Measurements from ENCODE around the gene TSHR. TPM values are rescaled to one million over a fixed set of nuclear protein-coding genes. Genes with fewer than 3 reads are reported as not detected.

TSHR gene
- total and polyA plus RNA-seq, 2 of the 4 experiments (the other 2 are of a cell fraction) = not detected

- H2BK5ac ChIP-seq (ENCODE audit: low read depth, low read length, poor library complexity, severe bottlenecking) = no peak overlapping the region
- H2AK9ac ChIP-seq (replicated peaks; ENCODE audit: low read depth, low read length, poor library complexity) = no peak overlapping the region
- H3K14ac ChIP-seq (replicated peaks; ENCODE audit: low read depth, low read length) = no peak overlapping the region
- WGBS, 2 experiments (ENCODE audit: extremely low coverage in 2 of 2, insufficient read length in 1 of 2) = no CpG with 5 or more reads among the region's 2 CpGs
- H3K27ac ChIP-seq (ENCODE audit: insufficient read depth, low read length) = no peak overlapping the region
- H4K91ac ChIP-seq (ENCODE audit: insufficient read depth, low read depth, low read length) = no peak overlapping the region
- in situ Hi-C loops (cut with MboI; ENCODE audit: low sequenced_read_pairs) (no loop called here), dilution Hi-C loops (cut with HindIII; ENCODE audit: low sequenced_read_pairs, unreplicated experiment) (no loop called here), intact Hi-C loops (cut with micrococcal nuclease) (no loop called here)
- no peak overlapping the region for H2AK5ac ChIP-seq (ENCODE audit: low read depth, low read length)
- no peak overlapping the region for H2BK15ac ChIP-seq (ENCODE audit: low read depth, low read length)
- DNase-seq (no peak), ATAC-seq (ENCODE audit: low read depth) (no peak)
- ChIA-PET CTCF (interaction anchor here (0.6 to 0.7 kb wide), 2 partner anchors 23 to 286 kb away, joined by 3 to 4 read pairs; no protein-coding TSS in a partner anchor), POLR2A (ENCODE audit: unreplicated experiment) (interaction anchor here (0.8 kb wide), 1 partner anchor 26 kb away, joined by 4 read pairs; no protein-coding TSS in a partner anchor)
- peaks cover 20% of the 10 kb centered on the region for H3K36me3 ChIP-seq (ENCODE audit: control insufficient read depth, insufficient read depth, low read length)
- no peak overlapping the region for H3K23ac ChIP-seq (ENCODE audit: low read depth, low read length)
- H3K27me3 ChIP-seq (ENCODE audit: control insufficient read depth, insufficient read depth, low read length) = no peaks in the 10 kb centered on the region
- H2BK20ac ChIP-seq (ENCODE audit: low read depth, low read length) = no peak overlapping the region
- no peaks in the 10 kb centered on the region for H3K4me1 ChIP-seq (ENCODE audit: control insufficient read depth, insufficient read depth, low read length)
- no peak overlapping the region for H3K9ac ChIP-seq (ENCODE audit: low read depth, low read length)
- no peak overlapping the region for H3K18ac ChIP-seq (ENCODE audit: low read depth, low read length)
- no peaks in the 10 kb centered on the region for H4K20me1 ChIP-seq (ENCODE audit: insufficient read depth, low read length)
- peaks cover 4% of the 10 kb centered on the region in 2 experiments; a peak in 2 of 4 replicates for H3K79me1 ChIP-seq (ENCODE audit: low read depth in 1 of 2, low read length in 2 of 2)
- TF ChIP-seq MXI1 (IDR thresholded peaks at IDR 0.05; ENCODE audit: borderline replicate concordance, low read depth, low read length) (no peak), MAFK (IDR thresholded peaks at IDR 0.05; ENCODE audit: low read depth, low read length) (no peak), NFE2L2 (IDR thresholded peaks at IDR 0.05; ENCODE audit: low read depth, low read length) (no peak), ELK1 (IDR thresholded peaks at IDR 0.05; ENCODE audit: borderline replicate concordance, low read depth, low read length) (no peak), CEBPB (IDR thresholded peaks at IDR 0.05; ENCODE audit: low read depth, low read length) (no peak), USF2 (IDR thresholded peaks at IDR 0.05; ENCODE audit: low read depth, low read length) (no peak), RAD21 (IDR thresholded peaks at IDR 0.05; ENCODE audit: low read length) (no peak), POLR2A (IDR thresholded peaks at IDR 0.05; ENCODE audit: low read depth, low read length) (no peak), CHD1 (IDR thresholded peaks at IDR 0.05; ENCODE audit: low read depth, low read length) (no peak), SMC3 (IDR thresholded peaks at IDR 0.05; ENCODE audit: low read depth, low read length) (no peak)
- no peaks in the 10 kb centered on the region for H3K9me3 ChIP-seq (ENCODE audit: control insufficient read depth, insufficient read depth, low read length)
- H2BK120ac ChIP-seq (ENCODE audit: low read depth, low read length) = no peak overlapping the region
- no peak overlapping the region for H3K4ac ChIP-seq (ENCODE audit: low read depth, low read length)
- no peak overlapping the region for H2AFZ ChIP-seq (replicated peaks; ENCODE audit: low read length, poor library complexity)
- no peaks in the 10 kb centered on the region for H3K9me1 ChIP-seq (ENCODE audit: insufficient read depth, low read length)
- no TSS peak for BruUV-seq (replicated peaks)
- H4K5ac ChIP-seq (ENCODE audit: low read depth, low read length) = no peak overlapping the region
- no peak overlapping the region for H3K56ac ChIP-seq (ENCODE audit: extremely low read depth, insufficient read depth, low read length)
- H3K4me2 ChIP-seq (ENCODE audit: low read depth, low read length) = no peak overlapping the region
- H4K8ac ChIP-seq (ENCODE audit: low read depth in 2 of 2, low read length in 2 of 2) = no peak overlapping the region
- no peak overlapping the region for H3K4me3 ChIP-seq (ENCODE audit: insufficient read depth, low read depth, low read length)
Observed at GRCh38 chr14:81192594-81192993, 237.2 kb downstream of the TSHR start.
